Neural progenitor cell (in vitro differentiated cells): ENCODE results near the gene EPDR1. TPM values are rescaled to one million over a fixed set of nuclear protein-coding genes. Genes with fewer than 3 reads are reported as not detected.

Experiments used
- DNase-seq: peaks from one replicate; pipeline ENCODE4 v3.0.0-alpha.2; 2016; ENCODE audit warnings: low spot score
- H2AFZ ChIP-seq: fragments of 200-600 bp; sonication (generic); replicated peaks from 2 replicates; pipeline ENCODE4 v1.6.1; 2016; ENCODE audit warnings: antibody characterized with exemption
- H3F3A ChIP-seq: fragments of 200-600 bp; sonication (generic); 2 replicates; pipeline ENCODE4 v1.6.1; 2016; ENCODE audit warnings: antibody characterized with exemption, low read depth
- H3K27ac ChIP-seq: fragments of 200-600 bp; sonication (generic); 2 replicates; pipeline ENCODE4 v1.5.1; 2016; ENCODE audit warnings: mild to moderate bottlenecking
- H3K27me3 ChIP-seq: fragments of 200-600 bp; sonication (generic); 2 replicates; pipeline ENCODE4 v1.6.1; 2016; ENCODE audit warnings: mild to moderate bottlenecking, moderate library complexity
- H3K36me3 ChIP-seq: fragments of 200-600 bp; sonication (generic); 2 replicates; pipeline ENCODE4 v1.5.1; 2016
- H3K4me1 ChIP-seq: fragments of 200-600 bp; sonication (generic); 2 replicates; pipeline ENCODE4 v1.6.1; 2016; ENCODE audit warnings: mixed run types
- H3K4me2 ChIP-seq: fragments of 200-600 bp; sonication (generic); 2 replicates; pipeline ENCODE4 v1.6.1; 2016
- H3K4me3 ChIP-seq: fragments of 200-600 bp; sonication (generic); 2 replicates; pipeline ENCODE4 v1.5.1; 2016
- H3K79me2 ChIP-seq: fragments of 200-600 bp; sonication (generic); 2 replicates; pipeline ENCODE4 v1.6.1; 2016; ENCODE audit warnings: low read depth
- H3K9ac ChIP-seq: fragments of 200-600 bp; sonication (generic); 2 replicates; pipeline ENCODE4 v1.6.1; 2016
- H3K9me3 ChIP-seq: fragments of 200-600 bp; sonication (generic); 2 replicates; pipeline ENCODE4 v1.5.1; 2016; ENCODE audit warnings: low read depth
- H4K20me1 ChIP-seq: fragments of 200-600 bp; sonication (generic); 2 replicates; pipeline ENCODE4 v1.6.1; 2016; ENCODE audit warnings: low read depth
- H3K27ac Mint-ChIP-seq: 3 replicates; pipeline ENCODE4 v1.8.0; 2021; ENCODE audit warnings: mixed read lengths
- H3K27me3 Mint-ChIP-seq: 2 replicates; pipeline ENCODE4 v1.8.0; 2022; ENCODE audit warnings: low read depth, mild to moderate bottlenecking, inconsistent platforms, moderate library complexity, mixed read lengths; ENCODE audit not compliant: insufficient read depth
- H3K36me3 Mint-ChIP-seq: 3 replicates; pipeline ENCODE4 v1.8.0; 2021; ENCODE audit warnings: mixed read lengths
- H3K4me1 Mint-ChIP-seq: 3 replicates; pipeline ENCODE4 v1.8.0; 2021; ENCODE audit warnings: mixed read lengths
- H3K4me3 Mint-ChIP-seq: 3 replicates; pipeline ENCODE4 v1.8.0; 2021; ENCODE audit warnings: mild to moderate bottlenecking, moderate library complexity, mixed read lengths
- H3K9me3 Mint-ChIP-seq: 3 replicates; pipeline ENCODE4 v1.8.0; 2020; ENCODE audit warnings: mixed read lengths
- CTCF ChIP-seq: fragments of 200-600 bp; sonication (generic); IDR thresholded peaks from 2 replicates; pipeline ENCODE4 v1.5.1; 2017; ENCODE audit warnings: antibody characterized with exemption, mild to moderate bottlenecking
- EZH2 ChIP-seq: fragments of 200-600 bp; sonication (generic); IDR thresholded peaks from 2 replicates; pipeline ENCODE4 v1.6.1; 2017; ENCODE audit warnings: antibody characterized with exemption, mild to moderate bottlenecking, moderate library complexity
- EZH2phosphoT487 ChIP-seq: fragments of 200-600 bp; sonication (generic); IDR thresholded peaks from 2 replicates; pipeline ENCODE4 v1.6.1; 2017; ENCODE audit warnings: antibody characterized with exemption
- total RNA-seq: library from RNA; depleted of rRNA; stranded (reverse); fragments of >200 nt; gene quantifications from 2 replicates; pipeline ENCODE4 v1.2.3, GENCODE V29; 2015; ENCODE audit warnings: low replicate concordance

EPDR1 gene
- total RNA-seq, 1 donor from 2014 or later: 6.8 TPM

DNA sequence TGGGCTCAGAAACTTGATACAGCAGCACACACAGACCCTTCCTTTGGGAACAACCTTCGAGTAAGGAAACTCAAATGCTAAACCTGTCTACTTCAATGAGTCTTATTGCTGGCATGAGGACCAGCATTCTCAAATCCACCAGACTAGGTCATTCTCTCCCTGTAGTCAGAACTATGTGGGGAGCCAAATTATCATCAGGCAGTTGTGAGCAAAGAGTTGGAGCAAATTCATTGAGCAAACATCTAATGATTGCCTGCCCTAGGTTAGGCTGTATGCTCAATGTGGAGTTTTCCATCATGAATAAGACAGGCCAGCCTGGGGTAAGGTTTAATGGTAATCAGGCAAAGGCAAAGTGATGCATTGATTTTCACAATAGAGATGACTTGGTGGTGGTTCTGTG lies 3.6 kb downstream of the EPDR1 start:
- no peak overlapping the region for H3K4me3 ChIP-seq
- H3K27ac Mint-ChIP-seq: no peak overlapping the region
- no peak overlapping the region for H3K4me2 ChIP-seq
- H4K20me1 ChIP-seq: no peaks in the 10 kb centered on the region
- no peak overlapping the region for H3K9ac ChIP-seq
- H3K27me3 Mint-ChIP-seq: peaks cover 11% of the 10 kb centered on the region
- H3K4me1 ChIP-seq: no peaks in the 10 kb centered on the region
- TF ChIP-seq CTCF (no peak), EZH2 (no peak), EZH2phosphoT487 (no peak)
- no peaks in the 10 kb centered on the region for H3K36me3 ChIP-seq
- no peak overlapping the region for H3K4me3 Mint-ChIP-seq
- H3K79me2 ChIP-seq: no peaks in the 10 kb centered on the region
- peaks cover 10% of the 10 kb centered on the region for H3K4me1 Mint-ChIP-seq
- no peak for DNase-seq
- peaks cover 11% of the 10 kb centered on the region for H3K9me3 Mint-ChIP-seq
- H3K36me3 Mint-ChIP-seq: peaks cover 1% of the 10 kb centered on the region
- H3K27me3 ChIP-seq: peaks cover 24% of the 10 kb centered on the region
- H2AFZ ChIP-seq: no peak overlapping the region
- no peak overlapping the region for H3K27ac ChIP-seq
- peaks cover 9% of the 10 kb centered on the region for H3K9me3 ChIP-seq
- H3F3A ChIP-seq: no peaks in the 10 kb centered on the region

GRCh38 chr7:37924491-37925041 lies 4.1 kb downstream of the EPDR1 start:
- no peak overlapping the region for H2AFZ ChIP-seq
- H3K79me2 ChIP-seq: no peaks in the 10 kb centered on the region
- no peak overlapping the region for H3K9ac ChIP-seq
- Mint-ChIP-seq H3K27ac (no peak overlapping the region), H3K36me3 (peaks cover 1% of the 10 kb centered on the region), H3K9me3 (peaks cover 11% of the 10 kb centered on the region), H3K4me1 (peaks cover 10% of the 10 kb centered on the region), H3K27me3 (peaks cover 10% of the 10 kb centered on the region), H3K4me3 (no peak overlapping the region)
- H3K9me3 ChIP-seq: peaks cover 9% of the 10 kb centered on the region
- H3K27me3 ChIP-seq: peaks cover 19% of the 10 kb centered on the region
- no peaks in the 10 kb centered on the region for H3K4me1 ChIP-seq
- no peak overlapping the region for H3K4me3 ChIP-seq
- TF ChIP-seq CTCF: no peak
- no peak for TF ChIP-seq EZH2
- TF ChIP-seq EZH2phosphoT487: no peak
- H3K4me2 ChIP-seq: no peak overlapping the region
- no peak for DNase-seq
- H4K20me1 ChIP-seq: no peaks in the 10 kb centered on the region
- H3K36me3 ChIP-seq: no peaks in the 10 kb centered on the region
- no peaks in the 10 kb centered on the region for H3F3A ChIP-seq
- no peak overlapping the region for H3K27ac ChIP-seq

GRCh38 chr7:37925620-37926019 lies 5.2 kb downstream of the EPDR1 start:
- no peak for TF ChIP-seq EZH2phosphoT487
- no peak for TF ChIP-seq CTCF
- TF ChIP-seq EZH2: no peak
- Histone ChIP-seq H3K9ac (no peak overlapping the region), H3F3A (no peaks in the 10 kb centered on the region), H3K36me3 (no peaks in the 10 kb centered on the region), H3K27ac (no peak overlapping the region), H3K9me3 (peaks cover 9% of the 10 kb centered on the region), H3K79me2 (no peaks in the 10 kb centered on the region), H4K20me1 (no peaks in the 10 kb centered on the region), H3K4me3 (no peak overlapping the region), H3K27me3 (peaks cover 8% of the 10 kb centered on the region), H3K4me2 (no peak overlapping the region), H2AFZ (no peak overlapping the region), H3K4me1 (no peaks in the 10 kb centered on the region)
- no peak for DNase-seq
- H3K9me3 Mint-ChIP-seq: peaks cover 11% of the 10 kb centered on the region
- peaks cover 1% of the 10 kb centered on the region for H3K36me3 Mint-ChIP-seq
- no peak overlapping the region for H3K4me3 Mint-ChIP-seq
- peaks cover 5% of the 10 kb centered on the region for H3K4me1 Mint-ChIP-seq
- H3K27ac Mint-ChIP-seq: no peak overlapping the region
- H3K27me3 Mint-ChIP-seq: peaks cover 6% of the 10 kb centered on the region
